CD4-positive, alpha-beta T cell treated with Interleukin-10 for 1 hour (primary cell): ENCODE data around the gene THBS4.

Experiments used
- DNase-seq: peaks from one replicate; pipeline ENCODE4 v3.0.0-alpha.2; 2020

THBS4 gene

GRCh38 chr5:80034962-80035821 lies at the start of gene THBS4:
TSS of gene THBS4 (plus strand) at chr5:80035348. CDS start at chr5:80035538, 190 bp downstream.
- DNase-seq: no peak

- DNase-seq: no peak
These were observed 48.9 kb upstream of the THBS4 start for GRCh38 chr5:79986260-79986659.

GRCh38 chr5:79990205-79990597 lies 44.9 kb upstream of the THBS4 start:
- no peak for DNase-seq

GRCh38 chr5:79990598-79991507 lies 44.3 kb upstream of the THBS4 start, which contains the start of gene MTX3:
TSS of gene MTX3 (minus strand) at chr5:79991262. CDS start at chr5:79991238, 24 bp downstream.
- DNase-seq: peak; percentile 89

GRCh38 chr5:79992891-79993657 lies 42.1 kb upstream of the THBS4 start:
- no peak for DNase-seq

GRCh38 chr5:79999722-80000121 lies 35.4 kb upstream of the THBS4 start:
- DNase-seq: no peak

- DNase-seq: no peak
These were observed 32.5 kb upstream of the THBS4 start for GRCh38 chr5:80002677-80003076.

- DNase-seq: no peak
These were observed 26.0 kb upstream of the THBS4 start for GRCh38 chr5:80008995-80009765.

GRCh38 chr5:80010754-80011392 lies 24.3 kb upstream of the THBS4 start:
- DNase-seq: no peak

GRCh38 chr5:80025069-80025468 lies 10.1 kb upstream of the THBS4 start:
- DNase-seq: no peak

- no peak for DNase-seq
These were observed 8.3 kb upstream of the THBS4 start for GRCh38 chr5:80026841-80027240.

- no peak for DNase-seq
These were observed 4.0 kb upstream of the THBS4 start for GRCh38 chr5:80031109-80031508.

GRCh38 chr5:80033513-80033912 lies 1.6 kb upstream of the THBS4 start:
- DNase-seq: no peak

- DNase-seq: no peak
These were observed 589 bp upstream of the THBS4 start for GRCh38 chr5:80034559-80034958.

GRCh38 chr5:80035839-80036238 lies 691 bp downstream of the THBS4 start:
- no peak for DNase-seq

GRCh38 chr5:80036615-80037014 lies 1.5 kb downstream of the THBS4 start:
- no peak for DNase-seq

- no peak for DNase-seq
These were observed 2.2 kb downstream of the THBS4 start for GRCh38 chr5:80037366-80037765.

GRCh38 chr5:80039650-80040049 lies 4.5 kb downstream of the THBS4 start:
- DNase-seq: no peak

GRCh38 chr5:80041527-80041926 lies 6.4 kb downstream of the THBS4 start:
- no peak for DNase-seq

GRCh38 chr5:80042330-80042729 lies 7.2 kb downstream of the THBS4 start:
- no peak for DNase-seq

- no peak for DNase-seq
These were observed 8.0 kb downstream of the THBS4 start for GRCh38 chr5:80043187-80043586.
